Immature natural killer cell (primary cell): Measurements from ENCODE around the gene GTF2H4. TPM values are rescaled to one million over a fixed set of nuclear protein-coding genes. Genes with fewer than 3 reads are reported as not detected.
"Not testable (repeated sequence)": the region's sequence is repeated elsewhere in the genome, so short reads cannot be mapped to it uniquely, and the experiment has no call there.

ENCODE experiments used
- DNase-seq, 3 donors: peaks; one replicate each; pipeline ENCODE4 v3.0.0; 2022; ENCODE audit warnings: mixed read lengths in 1 of 3
- H3K27ac Mint-ChIP-seq, 6 donors: one replicate each; pipeline ENCODE4 v1.8.0; 2020; ENCODE audit warnings: mixed read lengths in 6 of 6, mild to moderate bottlenecking in 5 of 6, inconsistent platforms in 4 of 6, moderate library complexity in 3 of 6
- H3K27me3 Mint-ChIP-seq, 3 donors: one replicate each; pipeline ENCODE4 v1.8.0; 2020 to 2021; ENCODE audit warnings: low read depth in 3 of 3, mild to moderate bottlenecking in 3 of 3, mixed read lengths in 3 of 3, moderate library complexity in 3 of 3, inconsistent platforms in 1 of 3
- H3K36me3 Mint-ChIP-seq, 3 donors: one replicate each; pipeline ENCODE4 v1.8.0; 2020; ENCODE audit warnings: mixed read lengths in 3 of 3, inconsistent platforms in 2 of 3, mild to moderate bottlenecking in 2 of 3
- H3K4me1 Mint-ChIP-seq, 2 donors: one replicate each; pipeline ENCODE4 v1.8.0; 2020; ENCODE audit warnings: inconsistent platforms in 2 of 2, mild to moderate bottlenecking in 2 of 2, mixed read lengths in 2 of 2, moderate library complexity in 1 of 2
- H3K4me3 Mint-ChIP-seq, 5 donors: one replicate each; pipeline ENCODE4 v1.8.0; 2020; ENCODE audit warnings: mild to moderate bottlenecking in 5 of 5, mixed read lengths in 5 of 5, inconsistent platforms in 3 of 5, moderate library complexity in 3 of 5
- H3K9me3 Mint-ChIP-seq, 6 donors: one replicate each; pipeline ENCODE4 v1.8.0; 2020; ENCODE audit warnings: mild to moderate bottlenecking in 6 of 6, mixed read lengths in 6 of 6, inconsistent platforms in 4 of 6, moderate library complexity in 3 of 6
- polyA plus RNA-seq, 3 donors: library from polyadenylated mRNA; unstranded; fragments of 300-500 nt; fragmentation: Illumina TruSeq; gene quantifications; one replicate each; pipeline ENCODE4 v1.2.3, GENCODE V29; 2021

Gene GTF2H4
- polyA plus RNA-seq, 3 donors from 2014 or later = 6.3 to 10.2 TPM; not detected in 1

DNA sequence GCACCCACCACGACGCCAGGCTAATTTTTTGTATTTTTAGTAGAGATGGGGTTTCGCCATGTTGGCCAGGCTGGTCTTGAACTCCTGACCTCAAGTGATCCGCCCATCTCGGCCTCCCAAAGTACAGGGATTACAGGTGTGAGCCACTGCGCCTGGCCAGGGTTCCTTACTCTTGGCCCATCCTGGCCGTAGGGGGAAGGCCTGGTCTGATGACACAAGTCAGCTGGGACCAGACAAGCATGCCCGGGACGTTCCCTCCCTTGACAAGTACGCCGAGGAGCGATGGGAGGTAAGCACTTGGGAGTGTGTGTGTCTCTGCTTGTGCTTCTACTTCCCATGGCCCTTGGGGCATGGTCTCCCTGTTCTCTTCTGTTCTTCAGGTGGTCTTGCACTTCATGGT lies 2.5 kb downstream of the GTF2H4 start:
- Mint-ChIP-seq H3K4me1 (peaks cover 32 to 63% of the 10 kb centered on the region in 2 donors), H3K4me3 (peak overlapping the region in 1 of 5 donors; percentile 51), H3K36me3 (peaks cover 9 to 19% (median 12%) of the 10 kb centered on the region in 3 donors)
- DNase-seq, H3K27me3 Mint-ChIP-seq, H3K27ac Mint-ChIP-seq, H3K9me3 Mint-ChIP-seq: not testable (repeated sequence)

DNA sequence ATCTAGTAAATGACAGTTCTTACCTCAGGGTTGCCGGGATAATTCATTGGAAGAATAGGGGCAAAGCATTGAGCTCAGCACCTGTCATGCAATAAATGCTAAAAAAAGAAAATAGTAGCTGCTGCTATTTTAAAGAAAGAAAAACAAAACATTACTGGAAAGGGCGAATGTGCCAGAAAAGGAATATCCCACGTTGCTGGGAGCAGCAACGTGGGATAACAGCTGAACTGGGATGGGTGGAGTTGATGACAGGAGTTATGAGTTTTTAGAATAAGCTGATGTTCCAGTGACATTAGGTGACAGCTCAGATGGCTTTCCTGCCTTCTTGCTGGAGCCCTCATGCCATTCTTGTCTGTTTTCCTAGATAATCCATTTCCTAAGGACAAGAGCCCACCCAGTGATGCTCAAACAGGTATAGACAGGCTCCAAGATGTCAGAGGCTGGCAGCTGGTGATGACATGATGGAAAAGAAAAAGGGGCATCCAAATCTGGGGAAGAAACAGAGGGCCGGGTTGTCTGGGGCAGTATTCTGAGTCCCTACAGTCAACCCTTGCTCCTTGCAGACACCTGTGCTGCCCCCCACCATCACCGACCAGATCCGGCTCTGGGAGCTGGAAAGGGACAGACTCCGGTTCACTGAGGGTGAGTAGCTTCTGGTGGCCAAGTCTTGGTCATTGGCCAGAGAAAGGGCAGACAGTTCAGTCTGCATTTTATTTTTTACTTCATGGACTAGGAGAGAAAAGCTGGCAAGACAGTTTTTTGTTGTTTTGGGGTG lies 4.9 kb downstream of the GTF2H4 start:
- Mint-ChIP-seq H3K27me3 (peaks cover 1 to 6% (median 3%) of the 10 kb centered on the region in 3 donors), H3K27ac (peak overlapping the region in 4 of 6 donors; percentile 9 to 80 (median 48)), H3K4me1 (peaks cover 33 to 67% of the 10 kb centered on the region in 2 donors), H3K36me3 (peaks cover 16 to 30% (median 24%) of the 10 kb centered on the region in 3 donors), H3K4me3 (peak overlapping the region; percentile 87 to 98 (median 91)), H3K9me3 (no peaks in the 10 kb centered on the region)
- no peak for DNase-seq

DNA sequence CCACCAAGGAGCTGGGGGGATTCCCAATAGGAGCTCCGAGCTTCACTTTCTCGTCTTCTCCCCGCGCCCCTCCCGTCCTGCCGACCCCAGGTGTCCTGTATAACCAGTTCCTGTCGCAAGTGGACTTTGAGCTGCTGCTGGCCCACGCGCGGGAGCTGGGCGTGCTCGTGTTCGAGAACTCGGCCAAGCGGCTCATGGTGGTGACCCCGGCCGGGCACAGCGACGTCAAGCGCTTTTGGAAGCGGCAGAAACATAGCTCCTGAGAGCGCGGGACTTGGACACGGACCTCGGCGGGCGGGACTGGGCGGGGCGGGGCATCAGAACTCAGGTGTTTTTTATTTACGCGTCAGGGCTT lies 5.7 kb downstream of the GTF2H4 start:
- Mint-ChIP-seq H3K4me3 (peak overlapping the region; percentile 87 to 98 (median 91)), H3K36me3 (peaks cover 17 to 30% (median 27%) of the 10 kb centered on the region in 3 donors), H3K4me1 (peaks cover 25 to 59% of the 10 kb centered on the region in 2 donors), H3K27ac (peak overlapping the region in 4 of 6 donors; percentile 28 to 80 (median 74)), H3K27me3 (peaks cover 1 to 6% (median 3%) of the 10 kb centered on the region in 3 donors), H3K9me3 (no peaks in the 10 kb centered on the region)
- no peak for DNase-seq

DNA sequence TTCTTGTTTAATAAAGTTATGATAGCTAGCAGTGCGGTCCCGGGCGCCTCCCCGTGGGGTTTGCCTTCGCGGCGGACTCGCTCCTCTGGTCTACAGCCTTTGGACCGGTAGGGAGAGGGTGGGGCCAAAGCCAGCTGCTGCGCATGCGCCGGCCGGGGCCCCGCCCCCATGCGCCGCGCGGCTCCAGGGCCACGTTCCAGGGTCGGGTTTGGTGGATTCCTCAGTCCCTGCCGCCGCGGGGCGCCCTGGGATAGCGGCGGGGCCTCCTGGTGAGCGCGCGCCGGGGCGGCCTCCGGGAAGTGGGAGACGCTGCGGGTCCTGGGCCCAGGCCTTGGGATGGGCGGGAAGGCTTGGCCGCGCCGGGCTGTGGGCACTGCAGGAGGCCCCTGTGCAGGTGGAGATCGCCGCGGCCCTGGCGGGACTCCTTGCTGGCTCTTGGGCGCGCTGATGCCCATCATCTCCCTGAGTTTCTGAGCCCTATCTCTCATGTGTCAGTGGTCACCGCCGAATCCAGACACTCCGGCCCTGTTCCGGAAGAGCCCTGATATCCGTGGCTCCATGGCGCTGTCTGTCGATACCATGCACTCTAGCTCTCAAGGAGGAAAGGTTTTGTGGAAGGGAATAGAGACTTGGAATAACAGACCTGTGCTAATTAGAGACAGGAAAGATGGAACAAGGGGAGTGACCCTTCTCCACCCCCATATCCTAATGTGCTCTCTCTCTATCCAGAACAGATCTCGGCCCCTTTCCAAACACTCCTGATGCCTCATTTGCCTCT lies 6.3 kb downstream of the GTF2H4 start, which contains the start of gene VARS2:
TSS of gene VARS2 (plus strand) at position 163 of the 778 bp plus-strand sequence. CDS start at position 762, 599 bp downstream.
- Mint-ChIP-seq H3K4me3 (peak within 1 kb of the TSS; percentile 87 to 98 (median 91)), H3K27me3 (peaks cover 1 to 8% (median 3%) of the 10 kb centered on the region in 3 donors), H3K36me3 (peaks cover 20 to 30% (median 27%) of the 10 kb centered on the region in 3 donors), H3K4me1 (peaks cover 20 to 53% of the 10 kb centered on the region in 2 donors), H3K27ac (peak within 1 kb of the TSS; percentile 73 to 92 (median 86)), H3K9me3 (no peaks in the 10 kb centered on the region)
- peak; percentile 87 to 90 (median 89) for DNase-seq

DNA sequence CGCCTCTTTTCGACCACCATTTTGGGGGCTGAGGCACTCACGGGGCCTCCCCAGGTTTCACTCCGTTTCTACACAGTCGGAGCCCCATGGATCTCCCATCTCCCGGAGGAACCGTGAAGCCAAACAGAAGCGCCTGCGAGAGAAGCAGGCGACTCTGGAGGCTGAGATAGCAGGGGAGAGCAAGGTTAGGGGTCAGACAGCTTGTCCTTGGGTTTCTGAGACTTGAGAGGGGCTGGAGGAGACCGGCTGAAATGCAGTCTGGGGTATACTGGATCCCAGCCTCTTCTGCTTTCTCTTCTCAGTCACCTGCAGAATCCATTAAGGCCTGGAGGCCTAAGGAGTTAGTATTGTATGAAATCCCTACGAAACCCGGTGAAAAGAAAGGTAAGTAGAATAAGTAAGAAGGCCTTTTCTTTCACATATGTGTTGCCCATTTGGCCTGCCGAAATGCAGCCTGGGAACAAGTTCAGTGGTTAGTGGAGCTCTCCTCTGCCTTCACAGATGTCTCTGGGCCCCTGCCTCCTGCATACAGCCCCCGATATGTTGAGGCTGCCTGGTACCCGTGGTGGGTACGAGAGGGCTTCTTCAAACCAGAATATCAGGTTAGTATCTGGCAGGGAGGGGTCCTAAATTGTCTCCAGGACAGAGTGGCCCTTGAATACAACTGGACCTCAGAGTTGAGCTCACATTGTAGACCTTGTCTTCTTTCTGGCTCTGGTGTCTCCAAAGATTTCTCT lies 7.0 kb downstream of the GTF2H4 start:
- Mint-ChIP-seq H3K4me3 (peak overlapping the region; percentile 87 to 98 (median 91)), H3K27me3 (peaks cover 1 to 8% (median 3%) of the 10 kb centered on the region in 3 donors), H3K36me3 (peaks cover 24 to 32% (median 30%) of the 10 kb centered on the region in 3 donors), H3K27ac (peak overlapping the region; percentile 73 to 92 (median 86)), H3K4me1 (peaks cover 20 to 47% of the 10 kb centered on the region in 2 donors), H3K9me3 (no peaks in the 10 kb centered on the region)
- no peak for DNase-seq

DNA sequence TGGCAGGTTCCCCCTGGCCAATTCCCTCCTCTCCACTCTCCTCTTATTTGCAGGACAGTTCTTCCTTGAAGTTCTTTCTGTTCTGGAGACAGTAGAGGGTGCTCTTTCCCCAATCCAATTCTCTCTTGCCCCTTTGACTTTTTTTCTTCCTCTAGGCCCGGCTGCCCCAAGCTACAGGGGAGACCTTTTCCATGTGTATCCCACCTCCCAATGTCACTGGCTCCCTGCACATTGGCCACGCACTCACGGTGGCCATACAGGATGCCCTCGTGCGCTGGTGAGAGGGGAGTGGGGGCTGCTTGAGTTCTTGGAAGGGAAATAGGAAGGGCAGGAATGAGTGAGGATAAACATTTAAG lies 7.6 kb downstream of the GTF2H4 start:
- peaks cover 20 to 47% of the 10 kb centered on the region in 2 donors for H3K4me1 Mint-ChIP-seq
- H3K27ac Mint-ChIP-seq = peak overlapping the region in 4 of 6 donors; percentile 28 to 74 (median 56)
- H3K9me3 Mint-ChIP-seq = no peaks in the 10 kb centered on the region
- H3K27me3 Mint-ChIP-seq = peaks cover 1 to 8% (median 3%) of the 10 kb centered on the region in 3 donors
- peak in 2 of 3 donors; percentile 18 to 25 for DNase-seq
- H3K36me3 Mint-ChIP-seq = peaks cover 28 to 37% (median 30%) of the 10 kb centered on the region in 3 donors
- H3K4me3 Mint-ChIP-seq = peak overlapping the region; percentile 60 to 98 (median 87)

DNA sequence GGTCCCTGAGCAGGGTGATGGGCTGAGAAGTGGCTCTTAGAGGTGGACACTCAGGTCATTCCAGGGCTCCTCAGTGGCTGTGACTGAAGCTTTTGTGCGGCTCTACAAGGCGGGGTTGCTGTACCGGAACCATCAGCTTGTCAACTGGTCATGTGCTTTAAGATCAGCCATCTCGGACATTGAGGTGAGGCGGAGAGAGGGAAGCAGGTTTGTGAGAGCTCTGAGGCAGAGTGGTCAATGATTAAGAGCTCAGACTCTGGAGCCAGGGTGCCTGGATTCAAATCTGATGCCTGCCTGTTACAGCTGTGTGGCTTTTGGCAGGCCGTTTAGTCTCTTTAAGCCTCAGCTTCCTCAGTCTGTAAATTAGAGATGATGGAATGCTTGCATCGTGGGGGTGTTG lies 9.0 kb downstream of the GTF2H4 start:
- Mint-ChIP-seq H3K27ac (no peak overlapping the region), H3K36me3 (peaks cover 19 to 28% (median 22%) of the 10 kb centered on the region in 3 donors), H3K9me3 (no peaks in the 10 kb centered on the region), H3K27me3 (peaks cover 3 to 8% (median 3%) of the 10 kb centered on the region in 3 donors), H3K4me3 (no peak overlapping the region), H3K4me1 (peaks cover 20 to 43% of the 10 kb centered on the region in 2 donors)
- DNase-seq = no peak

DNA sequence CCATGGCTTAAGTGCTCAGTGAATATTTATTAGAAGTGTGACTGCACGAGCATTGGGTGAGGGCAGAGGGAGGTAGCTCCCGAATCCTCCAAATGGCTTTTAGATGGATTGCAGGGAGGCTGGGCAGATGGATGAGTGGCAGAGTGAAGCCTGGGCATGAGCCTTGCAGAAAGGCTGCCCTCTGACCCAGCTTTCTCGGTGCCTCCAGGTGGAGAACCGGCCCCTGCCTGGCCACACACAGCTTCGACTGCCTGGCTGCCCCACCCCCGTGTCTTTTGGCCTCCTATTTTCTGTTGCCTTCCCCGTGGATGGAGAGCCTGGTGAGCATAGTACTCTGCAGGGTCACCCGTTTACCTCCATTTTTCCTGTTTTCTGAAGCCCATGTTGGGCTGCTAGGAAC lies 9.5 kb downstream of the GTF2H4 start:
- DNase-seq = no peak
- Mint-ChIP-seq H3K27me3 (peaks cover 4 to 8% (median 4%) of the 10 kb centered on the region in 3 donors), H3K4me1 (peaks cover 20 to 38% of the 10 kb centered on the region in 2 donors), H3K4me3 (no peak overlapping the region), H3K27ac (peak overlapping the region in 1 of 6 donors; percentile 70), H3K36me3 (peaks cover 19 to 32% (median 22%) of the 10 kb centered on the region in 3 donors), H3K9me3 (no peaks in the 10 kb centered on the region)

DNA sequence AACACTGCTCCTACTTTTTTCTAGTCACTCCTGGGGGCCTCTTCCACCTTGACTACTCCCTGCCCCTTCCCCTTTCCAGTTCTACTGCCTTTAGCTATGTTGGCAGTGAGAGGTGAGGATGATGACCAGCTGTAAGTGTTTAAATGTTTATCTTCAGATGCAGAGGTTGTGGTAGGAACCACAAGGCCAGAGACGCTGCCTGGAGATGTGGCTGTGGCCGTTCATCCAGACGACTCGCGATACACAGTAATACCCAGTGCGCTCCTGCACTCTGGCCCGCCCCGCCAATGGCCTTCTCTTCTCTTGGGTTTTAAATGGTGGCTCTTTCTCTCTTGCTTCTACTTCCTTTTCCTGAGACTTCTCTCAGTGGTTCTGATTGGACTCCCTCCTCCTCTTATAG lies 10.7 kb downstream of the GTF2H4 start:
- Mint-ChIP-seq H3K4me3 (no peak overlapping the region), H3K4me1 (peaks cover 15 to 27% of the 10 kb centered on the region in 2 donors)
- no peak for DNase-seq

DNA sequence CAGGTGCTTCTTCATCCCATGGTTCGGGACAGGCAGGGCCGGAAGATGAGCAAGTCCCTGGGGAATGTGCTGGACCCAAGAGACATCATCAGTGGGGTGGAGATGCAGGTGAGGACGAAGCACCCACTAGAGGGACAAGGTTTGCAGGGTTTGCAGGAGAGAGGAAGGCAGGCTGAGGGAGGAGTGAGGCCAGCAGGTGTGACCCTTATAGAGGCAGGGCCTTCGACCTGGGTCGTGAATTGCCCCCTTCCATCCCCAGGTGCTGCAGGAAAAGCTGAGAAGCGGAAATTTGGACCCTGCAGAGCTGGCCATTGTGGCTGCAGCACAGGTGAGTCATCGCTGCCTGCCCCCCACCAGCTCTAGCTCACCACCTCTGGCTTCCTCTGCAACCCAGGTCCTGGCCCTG lies 14.4 kb downstream of the GTF2H4 start:
- Mint-ChIP-seq H3K27me3 (peaks cover 1 to 3% (median 2%) of the 10 kb centered on the region in 3 donors), H3K4me1 (no peaks in the 10 kb centered on the region), H3K9me3 (no peaks in the 10 kb centered on the region), H3K4me3 (no peak overlapping the region), H3K27ac (no peak overlapping the region), H3K36me3 (peaks cover 18 to 39% (median 20%) of the 10 kb centered on the region in 3 donors)
- no peak for DNase-seq

More for the DNA sequence above, 10.7 kb downstream of the GTF2H4 start:
- H3K36me3 Mint-ChIP-seq = peaks cover 19 to 35% (median 21%) of the 10 kb centered on the region in 3 donors
- H3K9me3 Mint-ChIP-seq = no peaks in the 10 kb centered on the region
- peak overlapping the region in 1 of 6 donors; percentile 71 for H3K27ac Mint-ChIP-seq
- peaks cover 4 to 6% (median 5%) of the 10 kb centered on the region in 3 donors for H3K27me3 Mint-ChIP-seq

DNA sequence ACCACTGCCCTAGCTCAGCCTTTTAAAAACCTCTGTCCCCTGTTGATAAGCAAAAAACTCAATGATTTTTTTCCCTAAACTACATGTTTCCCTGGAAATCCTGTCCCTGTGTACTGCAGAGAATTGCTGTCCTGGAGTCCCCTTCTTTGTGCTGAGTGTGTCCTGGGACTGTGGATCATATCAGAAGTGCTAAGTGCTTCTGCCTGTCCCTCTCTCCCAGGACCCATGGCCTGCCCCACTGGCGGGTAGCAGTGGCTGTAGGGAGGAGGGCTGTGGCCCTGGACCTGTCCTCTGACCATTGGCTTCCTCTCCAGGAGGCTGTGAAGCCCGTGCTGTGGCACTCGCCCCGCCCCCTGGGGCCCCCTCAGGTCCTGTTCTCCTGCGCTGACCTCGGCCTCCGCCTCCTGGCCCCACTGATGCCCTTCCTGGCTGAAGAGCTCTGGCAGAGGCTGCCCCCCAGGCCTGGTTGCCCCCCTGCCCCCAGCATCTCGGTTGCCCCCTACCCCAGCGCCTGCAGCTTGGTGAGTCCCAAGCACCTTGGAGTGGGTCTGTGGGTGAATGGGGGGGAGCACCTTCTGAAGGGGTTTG lies 16.1 kb downstream of the GTF2H4 start:
- not testable (repeated sequence) for H3K27me3 Mint-ChIP-seq, H3K4me1 Mint-ChIP-seq, H3K27ac Mint-ChIP-seq, H3K9me3 Mint-ChIP-seq, H3K4me3 Mint-ChIP-seq, DNase-seq
- H3K36me3 Mint-ChIP-seq = peaks cover 24 to 44% (median 25%) of the 10 kb centered on the region in 3 donors

DNA sequence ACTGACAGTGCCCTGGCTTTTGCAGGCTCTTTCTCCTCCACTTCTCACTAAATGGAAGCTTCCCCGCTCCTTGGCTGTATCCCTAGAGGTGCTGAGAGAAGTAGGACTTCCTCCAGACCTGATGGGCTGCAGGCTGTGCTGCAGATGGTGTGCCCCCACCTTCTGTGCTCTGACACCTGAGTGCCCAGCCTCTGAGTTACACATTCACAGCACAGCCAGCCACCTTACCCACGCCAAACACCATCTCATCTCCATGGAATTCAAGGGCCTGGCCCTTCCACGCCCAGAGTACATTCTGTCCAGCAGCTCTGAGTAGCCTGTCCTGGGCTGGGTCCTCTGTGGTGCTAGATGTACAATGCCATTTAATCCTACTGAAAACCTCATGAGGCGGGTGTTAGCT lies 18.6 kb downstream of the GTF2H4 start:
- no peaks in the 10 kb centered on the region for H3K9me3 Mint-ChIP-seq
- H3K36me3 Mint-ChIP-seq = peaks cover 16 to 34% (median 22%) of the 10 kb centered on the region in 3 donors
- no peaks in the 10 kb centered on the region for H3K4me1 Mint-ChIP-seq
- H3K27ac Mint-ChIP-seq = no peak overlapping the region
- DNase-seq = no peak
- H3K4me3 Mint-ChIP-seq = no peak overlapping the region
- H3K27me3 Mint-ChIP-seq = peaks cover 0 to 3% (median 3%) of the 10 kb centered on the region in 3 donors

DNA sequence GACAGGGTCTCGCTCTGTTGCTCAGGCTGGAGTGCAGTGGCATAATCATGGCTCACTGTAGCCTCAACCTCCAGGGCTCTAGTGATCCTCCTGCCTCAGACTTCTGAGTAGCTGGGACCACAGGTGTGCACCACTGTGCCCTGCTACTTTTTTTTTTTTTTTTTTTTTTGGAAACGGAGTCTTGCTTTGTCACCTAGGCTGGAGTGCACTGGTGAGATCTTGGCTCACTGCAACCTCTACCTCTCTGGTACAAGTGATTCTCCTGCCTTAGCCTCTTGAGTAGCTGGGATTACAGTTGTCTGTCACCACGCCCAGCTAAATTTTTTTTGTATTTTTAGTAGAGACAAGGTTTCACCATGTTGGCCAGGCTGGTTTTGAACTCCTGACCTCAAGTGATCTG lies 19.1 kb downstream of the GTF2H4 start:
- H3K4me3 Mint-ChIP-seq, H3K27ac Mint-ChIP-seq, H3K4me1 Mint-ChIP-seq, DNase-seq, H3K27me3 Mint-ChIP-seq, H3K9me3 Mint-ChIP-seq: not testable (repeated sequence)
- peaks cover 16 to 32% (median 21%) of the 10 kb centered on the region in 3 donors for H3K36me3 Mint-ChIP-seq
